GM04503 (cell line): ENCODE results near the gene CCN5.
"Not testable (repeated sequence)": the region's sequence is repeated elsewhere in the genome, so short reads cannot be mapped to it uniquely, and the experiment has no call there.

ENCODE experiments used
- DNase-seq: peaks from one replicate; pipeline ENCODE4 v3.0.0-alpha.2; 2012; ENCODE audit warnings: low read depth

CCN5 gene

GRCh38 chr20:44695295-44695673 lies 19.9 kb upstream of the CCN5 start:
- no peak for DNase-seq

GRCh38 chr20:44695674-44696300 lies 19.4 kb upstream of the CCN5 start:
- peak; percentile 48 for DNase-seq

DNA sequence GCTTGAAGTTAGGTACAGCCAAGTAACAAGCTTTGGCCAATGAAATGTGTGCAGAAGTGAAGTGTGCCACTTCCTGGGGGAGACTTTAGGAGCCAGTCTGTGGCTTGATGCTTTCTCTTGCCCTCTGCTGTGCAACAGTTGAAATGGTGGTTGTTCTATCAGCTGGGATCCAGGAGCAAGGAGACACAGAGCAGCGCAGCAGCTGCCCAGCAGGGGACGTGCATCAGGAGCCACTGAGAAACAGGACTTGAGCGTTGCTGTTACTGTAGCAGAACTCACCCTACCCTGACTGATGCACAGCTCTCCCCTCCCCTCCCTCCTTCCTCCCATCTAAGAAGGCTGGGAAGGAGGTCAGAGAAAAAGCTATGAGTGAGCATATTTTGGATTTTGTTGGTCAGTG lies 18.9 kb upstream of the CCN5 start:
- no peak for DNase-seq

DNA sequence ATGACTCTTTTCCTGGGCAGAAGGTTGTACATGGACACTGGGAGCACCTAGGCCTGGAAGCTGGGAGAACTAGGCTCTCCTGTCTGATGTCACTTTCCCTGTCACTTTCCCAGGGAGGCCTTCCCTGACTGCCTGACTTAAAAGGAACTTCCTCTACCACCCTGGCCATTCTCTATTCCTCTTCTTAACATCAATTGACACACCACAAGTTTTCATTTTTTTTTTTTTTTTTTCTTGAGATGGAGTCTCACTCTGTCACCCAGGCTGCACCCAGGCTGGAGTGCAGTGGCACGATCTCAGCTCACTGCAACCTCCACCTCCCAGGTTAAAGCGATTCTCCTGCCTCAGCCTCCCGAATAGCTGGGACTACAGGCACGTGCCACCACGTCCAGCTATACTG lies 18.1 kb upstream of the CCN5 start:
- DNase-seq = not testable (repeated sequence)

DNA sequence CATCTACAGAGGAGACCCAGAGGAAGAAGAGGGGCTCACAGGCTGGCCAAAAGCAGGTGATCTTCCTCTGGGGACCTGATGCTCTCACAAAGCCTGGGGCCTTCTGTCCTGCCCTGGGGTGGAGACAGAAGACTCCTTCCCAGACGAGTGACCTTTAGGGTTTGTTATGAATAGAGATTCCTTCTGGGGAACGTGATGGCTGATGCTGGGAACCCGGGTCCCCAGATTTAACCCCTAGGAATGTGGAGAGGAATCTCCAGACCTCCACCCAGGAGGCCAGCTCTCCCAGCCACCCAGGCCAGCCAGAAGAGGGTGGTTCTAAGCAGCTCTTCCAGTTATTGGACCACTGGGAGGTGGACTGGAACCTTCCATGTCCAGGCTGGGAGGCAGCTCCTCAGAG lies 16.8 kb upstream of the CCN5 start:
- no peak for DNase-seq

DNA sequence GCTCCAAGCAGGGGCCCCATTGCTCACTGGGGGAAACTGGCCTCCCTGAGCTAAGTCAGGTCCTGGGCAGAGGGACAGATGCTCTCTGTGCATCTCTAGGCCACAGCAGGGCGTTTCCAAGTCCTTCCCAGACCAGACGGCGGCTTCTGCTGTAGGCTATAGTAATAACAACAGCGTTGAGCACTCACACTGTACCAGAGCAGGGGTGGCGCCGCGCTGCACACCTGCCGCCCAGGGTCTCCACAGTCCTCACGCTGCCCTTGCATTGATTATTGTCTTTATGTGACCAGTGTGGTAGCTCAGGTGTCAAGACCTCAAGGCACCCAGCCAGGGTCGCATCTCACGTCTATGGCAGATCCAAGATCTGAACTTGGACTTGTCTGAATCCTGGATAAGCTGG lies 14.9 kb upstream of the CCN5 start:
- DNase-seq = no peak

- DNase-seq = no peak
These were observed 13.9 kb upstream of the CCN5 start for GRCh38 chr20:44701118-44701857.

DNA sequence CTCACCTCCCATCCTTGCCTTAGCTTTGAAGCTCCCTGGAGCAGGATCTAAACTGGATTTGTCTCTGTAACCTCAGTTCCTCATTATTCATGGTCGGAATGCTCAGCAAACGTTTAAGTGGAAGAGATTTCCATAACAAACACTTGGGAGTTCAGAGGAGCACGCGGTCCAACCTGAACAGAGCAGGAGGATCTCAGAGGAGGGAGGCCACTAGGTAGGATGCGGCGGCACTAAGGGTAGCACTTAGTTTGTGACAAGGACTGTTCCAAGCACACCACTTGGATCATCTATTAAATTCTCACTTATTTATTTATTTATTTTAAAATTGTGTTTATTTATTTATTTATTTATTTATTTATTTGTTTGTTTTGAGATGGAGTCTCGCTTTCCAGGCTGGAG lies 13.3 kb upstream of the CCN5 start:
- DNase-seq = no peak

GRCh38 chr20:44702776-44703175 lies 12.4 kb upstream of the CCN5 start:
- peak; percentile 78 for DNase-seq

GRCh38 chr20:44703183-44703925 lies 11.8 kb upstream of the CCN5 start:
- no peak for DNase-seq

DNA sequence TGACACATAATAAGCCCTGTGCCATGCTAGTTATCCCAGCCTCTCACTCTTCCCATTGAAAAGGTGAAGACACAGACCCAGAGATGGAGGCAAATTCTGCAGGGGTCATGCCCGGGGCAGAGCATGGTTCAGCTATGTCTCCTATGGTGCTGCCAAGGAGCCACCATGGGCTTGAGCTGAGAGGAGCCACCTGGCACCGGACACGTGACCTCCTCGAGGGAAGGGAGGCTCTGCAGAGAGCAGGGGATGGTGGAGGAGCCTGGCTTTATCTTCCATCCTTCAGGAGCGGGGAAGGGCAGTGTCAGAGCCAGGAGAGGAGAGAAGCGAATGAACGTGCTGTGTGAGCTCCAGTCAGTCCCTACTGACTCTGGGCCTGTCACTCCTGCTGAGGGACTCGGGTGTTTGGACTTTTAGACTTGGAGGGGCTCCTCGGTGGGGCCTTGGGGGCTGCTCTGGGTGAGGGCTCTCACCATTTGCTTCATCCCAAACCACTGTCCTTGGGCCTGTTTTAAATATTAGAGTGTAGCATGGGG lies 11.1 kb upstream of the CCN5 start:
- no peak for DNase-seq

GRCh38 chr20:44704551-44704971 lies 10.6 kb upstream of the CCN5 start:
- DNase-seq = peak; percentile 37

DNA sequence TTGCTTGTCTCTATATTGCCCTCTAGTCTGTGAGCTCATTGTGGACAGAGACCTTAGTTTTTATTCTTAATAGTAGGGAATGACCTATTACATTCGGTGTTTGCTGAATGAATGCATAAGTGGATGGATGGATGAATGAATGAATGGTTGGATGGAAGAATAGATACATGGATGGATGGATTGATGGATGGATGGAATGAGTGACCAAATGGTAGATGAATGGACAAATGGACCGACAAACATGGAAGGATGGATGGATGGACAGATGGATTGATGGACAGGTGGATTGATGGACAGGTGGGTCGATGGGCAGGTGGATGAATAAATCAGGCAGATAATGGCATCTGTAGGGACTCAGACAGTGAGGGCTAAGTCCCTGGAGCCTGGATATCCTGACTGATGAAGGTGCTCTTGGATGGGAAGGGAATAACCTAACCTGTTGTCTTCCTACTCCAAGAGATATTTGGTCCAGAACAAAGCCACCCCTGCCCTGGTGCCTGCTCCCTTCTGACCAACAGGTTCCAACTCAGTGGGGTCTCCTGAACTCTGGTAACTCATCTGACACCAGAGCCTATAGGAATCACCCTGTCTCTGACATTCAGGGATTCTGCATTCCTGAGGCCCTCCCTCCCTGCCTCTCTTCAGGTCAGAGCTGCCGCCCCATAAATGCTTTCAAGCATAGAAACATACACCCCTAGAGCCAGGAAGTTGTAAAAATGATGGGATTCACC lies 9.6 kb upstream of the CCN5 start:
- no peak for DNase-seq

GRCh38 chr20:44706301-44707017 lies 8.7 kb upstream of the CCN5 start:
- DNase-seq = peak; percentile 49

GRCh38 chr20:44707018-44707579 lies 8.1 kb upstream of the CCN5 start:
- DNase-seq = no peak

DNA sequence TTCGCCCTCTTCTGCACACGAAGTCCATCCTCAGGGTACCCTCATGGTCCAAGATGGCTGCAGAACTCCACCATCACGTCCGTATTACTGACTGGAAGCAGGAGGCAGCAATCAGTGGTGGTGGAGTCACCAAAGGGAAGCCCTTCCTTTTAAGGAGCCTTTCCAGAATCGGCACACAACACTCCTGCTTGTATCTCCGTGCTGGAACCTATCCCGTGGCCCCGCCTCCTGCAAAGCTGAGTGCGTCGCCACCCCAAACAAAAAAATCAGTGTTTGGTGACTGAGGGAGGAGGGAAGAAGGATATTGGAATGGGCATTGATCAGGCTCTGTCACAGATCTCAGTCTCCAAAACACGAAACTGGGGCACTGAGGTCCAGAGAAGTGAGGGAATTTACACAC lies 5.8 kb upstream of the CCN5 start:
- DNase-seq = no peak

DNA sequence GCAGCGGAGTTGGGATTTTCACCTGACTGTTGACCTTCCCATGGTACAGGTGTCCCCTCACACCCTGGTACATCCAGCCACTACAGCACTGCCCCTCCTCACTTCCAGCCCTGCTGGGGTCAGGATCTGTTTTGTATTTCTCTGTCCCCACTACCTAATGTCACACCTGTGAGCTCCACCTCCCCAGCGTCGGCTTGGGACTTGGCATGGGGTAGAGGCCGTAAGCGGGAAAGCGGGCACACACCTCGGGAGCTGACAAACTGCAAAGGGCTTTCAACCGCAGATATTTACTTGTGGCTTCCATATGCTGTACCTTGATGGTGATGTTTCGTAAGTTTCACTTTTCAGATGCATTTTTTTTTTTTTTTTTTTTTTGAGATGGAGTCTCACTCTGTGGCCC lies 5.4 kb upstream of the CCN5 start:
- DNase-seq = no peak

- DNase-seq = no peak
These were observed 3.9 kb upstream of the CCN5 start for GRCh38 chr20:44711237-44711636.

DNA sequence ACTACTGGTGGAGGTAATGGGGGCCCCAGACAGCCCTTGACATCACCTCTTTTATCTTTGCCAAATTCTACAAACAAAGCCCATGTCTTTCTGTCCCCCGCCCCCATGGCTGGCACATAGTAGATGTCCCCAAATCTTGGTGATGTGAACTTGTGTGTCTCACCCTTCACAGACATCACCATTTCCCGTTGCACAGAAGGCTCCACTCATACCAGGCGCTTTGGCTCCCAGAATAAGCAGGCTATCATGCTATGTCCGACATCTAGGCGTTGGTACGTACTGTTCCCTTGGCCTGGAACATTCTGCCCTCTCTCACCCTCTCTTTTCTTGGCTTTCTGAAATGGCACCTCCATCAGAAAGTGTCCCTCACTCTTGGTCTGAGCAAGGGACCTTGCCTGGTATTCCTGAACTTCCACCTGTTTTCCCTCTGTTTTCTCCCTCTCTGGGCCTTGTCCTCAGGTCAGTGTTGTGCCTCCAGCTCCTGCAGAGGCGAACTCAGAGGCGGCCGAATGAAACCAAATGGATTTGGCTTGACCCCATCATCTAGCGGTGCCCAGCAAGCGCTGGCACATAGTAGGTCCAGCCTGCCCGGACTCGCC lies 968 bp upstream of the CCN5 start:
- no peak for DNase-seq

DNA sequence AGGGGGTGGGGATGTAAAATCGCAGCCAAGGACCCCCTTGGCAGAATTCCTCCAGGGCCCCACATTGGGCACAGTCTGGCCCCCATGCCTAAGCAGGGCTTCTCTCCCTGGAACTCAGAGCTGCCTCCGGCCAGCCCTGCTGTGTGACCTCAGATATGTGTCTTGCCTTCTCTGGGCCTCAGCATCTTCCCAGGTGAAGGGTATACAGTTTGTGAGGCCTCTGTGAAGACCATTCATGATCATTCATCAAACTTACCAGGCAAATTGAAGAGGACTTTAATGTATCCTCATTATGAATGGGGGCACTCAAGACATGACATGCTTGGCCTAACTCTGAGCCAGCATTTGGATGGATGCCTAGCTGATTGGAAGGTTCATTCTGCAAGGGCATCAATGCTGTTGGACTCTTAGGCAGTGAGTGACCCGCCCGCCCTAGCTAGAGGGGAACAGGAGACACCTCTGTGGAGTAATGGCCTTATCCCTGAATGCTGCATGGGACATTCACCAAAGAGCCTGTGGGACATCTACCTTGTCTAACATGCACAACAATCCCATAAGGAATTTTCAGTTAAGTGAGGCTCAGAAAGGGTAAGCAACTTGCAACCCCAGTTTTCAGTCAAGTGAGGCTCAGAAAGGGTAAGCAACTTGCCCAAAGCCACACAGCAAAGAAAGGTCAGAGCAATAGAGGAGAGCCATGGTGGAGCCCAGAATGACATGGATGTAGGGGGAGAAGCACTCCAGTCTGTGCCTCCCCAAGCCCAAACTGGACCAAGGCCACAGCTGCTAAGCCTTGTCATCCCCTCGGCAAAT lies 535 bp downstream of the CCN5 start:
- DNase-seq = no peak
